GM19239 (cell line): ENCODE data around the gene LRAT.

Experiments
- DNase-seq: peaks from one replicate; pipeline ENCODE4 v3.0.0; 2011; ENCODE audit warnings: low spot score; ENCODE audit not compliant: insufficient read length
- FAIRE-seq: peaks from 2 replicates; lab custom pipeline; 2011; peaks lifted over from hg19 to GRCh38; lab: Jason Lieb, UNC

The LRAT gene

DNA sequence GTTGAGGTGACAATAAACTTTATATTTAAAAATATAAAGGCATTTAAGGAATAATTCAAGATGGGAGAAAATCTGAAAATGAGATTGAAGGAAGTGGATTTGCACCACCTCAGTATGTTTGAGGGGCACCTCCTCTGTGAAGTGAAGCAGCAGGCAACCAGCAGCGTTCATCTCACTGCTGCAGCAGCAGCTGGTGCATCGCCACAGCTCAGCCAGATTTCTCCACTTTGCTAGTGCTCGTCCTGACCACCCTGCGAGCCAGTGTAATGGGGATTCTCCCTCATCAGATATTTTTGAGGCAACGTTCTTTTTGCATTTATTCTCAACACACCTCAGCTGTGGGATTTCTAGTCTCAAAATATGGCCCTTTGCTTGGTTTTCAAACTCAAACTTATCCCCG is 13.9 kb downstream of the LRAT start:
- no peak for DNase-seq
- no peak for FAIRE-seq

- FAIRE-seq (no peak), DNase-seq (no peak)
Observed at GRCh38 chr4:154760895-154761294, 17.1 kb downstream of the LRAT start.

GRCh38 chr4:154778264-154778663 is 34.5 kb downstream of the LRAT start:
- FAIRE-seq (no peak), DNase-seq (no peak)

DNA sequence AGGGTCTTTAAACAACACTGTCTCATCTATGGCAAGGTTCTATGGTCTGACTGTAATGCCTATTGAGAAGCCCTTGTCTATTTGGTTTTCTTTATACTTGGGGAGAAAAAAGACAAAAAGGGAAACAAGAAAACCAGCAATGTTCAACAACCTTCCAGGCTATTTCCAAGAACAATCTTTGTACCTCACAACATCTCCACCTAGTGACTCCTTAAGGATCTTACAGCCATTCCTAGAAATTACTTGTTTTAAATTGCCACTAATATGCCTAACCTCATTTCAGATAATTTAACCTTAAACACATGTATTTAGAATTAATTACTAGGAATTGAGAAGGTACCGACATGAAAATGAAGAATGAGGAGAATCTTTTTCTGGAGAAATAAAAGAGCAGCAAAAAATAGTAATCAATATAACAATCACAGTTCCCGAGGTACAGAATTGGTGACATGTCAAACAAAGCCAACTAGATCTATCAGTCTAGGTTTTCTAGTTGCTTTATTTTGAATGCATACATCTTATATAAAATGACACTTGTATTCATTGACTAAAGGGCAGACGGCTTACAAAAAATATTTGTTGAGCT is 35.7 kb downstream of the LRAT start:
- FAIRE-seq (no peak), DNase-seq (no peak)

DNA sequence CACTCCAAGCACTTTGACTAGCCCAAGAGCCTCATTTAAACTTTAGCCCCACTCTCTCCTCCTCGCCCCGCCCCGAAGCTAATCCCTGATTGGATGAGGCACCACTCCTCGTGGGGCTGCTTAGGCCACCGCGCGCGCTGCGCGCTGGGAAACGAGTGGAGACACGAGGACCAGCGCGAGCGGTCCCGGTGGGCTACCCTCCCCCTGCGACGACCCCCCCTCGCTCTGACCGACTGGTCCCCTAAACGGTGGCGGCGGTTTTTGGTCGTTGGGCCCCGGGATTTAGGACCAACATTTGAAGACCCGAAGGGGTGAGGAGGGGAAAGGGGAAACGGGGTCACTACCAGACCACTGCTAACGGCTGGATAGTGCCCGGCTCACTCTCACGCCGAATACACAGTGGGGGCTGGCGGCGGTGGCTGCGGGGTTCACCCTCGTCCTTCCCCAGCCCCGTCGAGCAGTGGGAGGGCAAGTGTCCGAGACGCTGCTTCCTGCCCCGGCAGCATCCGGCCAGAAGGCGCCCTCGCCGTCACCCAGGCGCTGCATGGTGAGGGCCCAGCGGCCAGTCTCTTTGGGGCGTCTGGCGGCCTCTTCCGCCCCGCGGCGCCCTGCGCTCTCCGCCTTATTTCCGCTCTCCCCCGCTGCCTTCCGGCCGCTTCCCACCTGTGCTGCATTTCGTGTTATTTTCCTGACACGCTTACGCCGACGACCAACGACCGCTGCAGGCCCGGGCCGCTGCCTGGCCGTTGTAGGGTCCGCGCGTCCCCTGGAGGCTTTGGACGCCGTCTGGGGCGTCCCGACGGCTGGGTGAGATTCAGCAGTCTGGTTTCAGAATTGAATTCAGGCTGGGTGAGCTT is 37.6 kb downstream of the LRAT start, which contains the start of gene RBM46:
TSS of gene RBM46 (plus strand) at position 147 of the 857 bp plus-strand sequence. CDS start 15,481 bp downstream, outside the sequence.
- DNase-seq (no peak), FAIRE-seq (no peak)

DNA sequence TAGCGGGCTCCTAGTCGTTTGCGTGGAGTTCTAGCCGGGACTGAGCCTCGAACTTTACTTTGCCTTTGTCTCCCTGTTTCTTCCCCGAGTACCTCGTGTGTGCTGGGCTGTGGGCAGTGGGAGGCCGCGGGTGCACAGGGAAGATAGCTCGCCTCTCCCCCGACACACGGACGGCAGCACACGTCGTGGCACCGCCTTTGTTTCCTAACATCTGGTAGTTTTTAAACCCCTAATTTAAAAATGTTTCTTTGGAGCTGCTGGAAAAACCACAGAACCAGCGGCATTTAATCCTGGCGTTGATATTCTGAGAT is 38.1 kb downstream of the LRAT start:
- DNase-seq (no peak), FAIRE-seq (no peak)
